ENCODE results near the gene CAMKK2.

DNA sequence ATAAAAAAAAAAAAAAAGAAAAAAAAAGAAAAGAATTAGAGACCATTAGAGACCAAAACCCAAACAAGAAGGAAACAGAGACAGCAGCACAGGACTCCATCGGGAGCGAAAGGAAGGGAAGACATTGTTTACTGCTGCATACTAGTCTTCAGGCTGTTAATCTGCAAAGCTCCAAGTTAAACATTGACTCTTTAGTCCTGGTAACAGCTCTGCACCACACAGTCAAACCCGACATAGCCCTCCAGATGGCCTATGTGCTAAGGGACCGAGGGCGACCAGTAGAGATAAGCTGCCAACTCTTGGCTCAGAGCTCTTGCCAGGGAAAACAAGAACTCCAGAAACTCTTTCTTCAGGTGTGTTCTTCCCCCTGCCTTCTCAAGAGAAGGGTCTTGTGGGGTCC is 78.7 kb downstream of the CAMKK2 start:
- TF ChIP-seq SPI1 (IDR thresholded peaks at IDR 0.05; ENCODE audit: low read depth, low read length) = no peak
- TF ChIP-seq TAF1 (IDR thresholded peaks at IDR 0.05; ENCODE audit: low read depth, low read length) = no peak
- no peak for TF ChIP-seq POLR2AphosphoS5 (IDR thresholded peaks at IDR 0.05; ENCODE audit: low read depth, low read length)
- no peak for TF ChIP-seq POLR2A (IDR thresholded peaks at IDR 0.05; ENCODE audit: low read depth, low read length)
